ENCODE results near the gene FAM185A.
"Not testable (repeated sequence)": the region's sequence is repeated elsewhere in the genome, so short reads cannot be mapped to it uniquely, and the experiment has no call there.

Gene FAM185A

GRCh38 chr7:102730431-102730830, 18.4 kb upstream of the FAM185A start:
- H3K4me3 ChIP-seq (ENCODE audit: low read depth in 1 of 2, low read length in 2 of 2); H3K79me2 ChIP-seq (ENCODE audit: insufficient read depth, low read length); H3K36me3 ChIP-seq (ENCODE audit: insufficient read depth, low read length); H3K9ac ChIP-seq (ENCODE audit: low read depth, low read length); H3K27me3 ChIP-seq (ENCODE audit: insufficient read depth, low read length, poor library complexity); H3K4me1 ChIP-seq (ENCODE audit: insufficient read depth, low read length); H2AFZ ChIP-seq (ENCODE audit: low read depth, low read length); H3K4me2 ChIP-seq (ENCODE audit: insufficient read depth, low read length); H3K9me3 ChIP-seq (ENCODE audit: insufficient read depth, low read length, severe bottlenecking); ATAC-seq (ENCODE audit: insufficient read depth, low read depth); H3K27ac ChIP-seq (ENCODE audit: low read length); DNase-seq; H4K20me1 ChIP-seq (ENCODE audit: insufficient read depth, low read length): not testable (repeated sequence)

GRCh38 chr7:102742002-102742771, 6.6 kb upstream of the FAM185A start:
- not testable (repeated sequence) for H3K4me3 ChIP-seq (ENCODE audit: low read depth in 1 of 2, low read length in 2 of 2); ATAC-seq (ENCODE audit: insufficient read depth, low read depth); H3K79me2 ChIP-seq (ENCODE audit: insufficient read depth, low read length); H4K20me1 ChIP-seq (ENCODE audit: insufficient read depth, low read length); DNase-seq; H2AFZ ChIP-seq (ENCODE audit: low read depth, low read length); H3K4me1 ChIP-seq (ENCODE audit: insufficient read depth, low read length); H3K27ac ChIP-seq (ENCODE audit: low read length); H3K27me3 ChIP-seq (ENCODE audit: insufficient read depth, low read length, poor library complexity); H3K4me2 ChIP-seq (ENCODE audit: insufficient read depth, low read length); H3K9ac ChIP-seq (ENCODE audit: low read depth, low read length); H3K9me3 ChIP-seq (ENCODE audit: insufficient read depth, low read length, severe bottlenecking); H3K36me3 ChIP-seq (ENCODE audit: insufficient read depth, low read length)

GRCh38 chr7:102743861-102744260, 4.9 kb upstream of the FAM185A start:
- not testable (repeated sequence) for H3K4me2 ChIP-seq (ENCODE audit: insufficient read depth, low read length); H3K9ac ChIP-seq (ENCODE audit: low read depth, low read length); DNase-seq; H3K27me3 ChIP-seq (ENCODE audit: insufficient read depth, low read length, poor library complexity); H3K4me3 ChIP-seq (ENCODE audit: low read depth in 1 of 2, low read length in 2 of 2); H4K20me1 ChIP-seq (ENCODE audit: insufficient read depth, low read length); H2AFZ ChIP-seq (ENCODE audit: low read depth, low read length); H3K9me3 ChIP-seq (ENCODE audit: insufficient read depth, low read length, severe bottlenecking); H3K79me2 ChIP-seq (ENCODE audit: insufficient read depth, low read length); H3K27ac ChIP-seq (ENCODE audit: low read length); H3K36me3 ChIP-seq (ENCODE audit: insufficient read depth, low read length); H3K4me1 ChIP-seq (ENCODE audit: insufficient read depth, low read length); ATAC-seq (ENCODE audit: insufficient read depth, low read depth)

GRCh38 chr7:102745494-102746288, 3.1 kb upstream of the FAM185A start:
- H3K4me1 ChIP-seq (ENCODE audit: insufficient read depth, low read length) = peaks cover 17% of the 10 kb centered on the region
- not testable (repeated sequence) for H2AFZ ChIP-seq (ENCODE audit: low read depth, low read length); H3K27ac ChIP-seq (ENCODE audit: low read length); H3K9ac ChIP-seq (ENCODE audit: low read depth, low read length); ATAC-seq (ENCODE audit: insufficient read depth, low read depth); H3K4me2 ChIP-seq (ENCODE audit: insufficient read depth, low read length); H3K4me3 ChIP-seq (ENCODE audit: low read depth in 1 of 2, low read length in 2 of 2); H3K27me3 ChIP-seq (ENCODE audit: insufficient read depth, low read length, poor library complexity); H3K36me3 ChIP-seq (ENCODE audit: insufficient read depth, low read length); DNase-seq; H3K79me2 ChIP-seq (ENCODE audit: insufficient read depth, low read length); H3K9me3 ChIP-seq (ENCODE audit: insufficient read depth, low read length, severe bottlenecking); H4K20me1 ChIP-seq (ENCODE audit: insufficient read depth, low read length)
- peak; percentile 13 for TF ChIP-seq CTCF (IDR thresholded peaks at IDR 0.05; ENCODE audit: borderline replicate concordance, extremely low read depth, low read length, poor library complexity, severe bottlenecking)

GRCh38 chr7:102749445-102749786, 617 bp downstream of the FAM185A start:
- Histone ChIP-seq H2AFZ (ENCODE audit: low read depth, low read length) (peak overlapping the region; percentile 48; the same call in 1 of the 2 replicates), H3K4me3 (ENCODE audit: low read depth in 1 of 2, low read length in 2 of 2) (peak overlapping the region; percentile 16 to 55; a peak in 3 of 4 replicates), H3K9ac (ENCODE audit: low read depth, low read length) (peak overlapping the region; percentile 62), H3K27ac (ENCODE audit: low read length) (peak overlapping the region; percentile 6; the same call in 1 of the 2 replicates), H3K4me2 (ENCODE audit: insufficient read depth, low read length) (peak overlapping the region; percentile 77), H3K4me1 (ENCODE audit: insufficient read depth, low read length) (peaks cover 19% of the 10 kb centered on the region)
- not testable (repeated sequence) for H4K20me1 ChIP-seq (ENCODE audit: insufficient read depth, low read length); H3K27me3 ChIP-seq (ENCODE audit: insufficient read depth, low read length, poor library complexity); ATAC-seq (ENCODE audit: insufficient read depth, low read depth); H3K9me3 ChIP-seq (ENCODE audit: insufficient read depth, low read length, severe bottlenecking); H3K36me3 ChIP-seq (ENCODE audit: insufficient read depth, low read length); H3K79me2 ChIP-seq (ENCODE audit: insufficient read depth, low read length); DNase-seq

Data from DND-41 (cell line).